Measurements from ENCODE around the gene PAX7.
"Not testable (repeated sequence)": the region's sequence is repeated elsewhere in the genome, so short reads cannot be mapped to it uniquely, and the experiment has no call there.

The PAX7 gene

DNA sequence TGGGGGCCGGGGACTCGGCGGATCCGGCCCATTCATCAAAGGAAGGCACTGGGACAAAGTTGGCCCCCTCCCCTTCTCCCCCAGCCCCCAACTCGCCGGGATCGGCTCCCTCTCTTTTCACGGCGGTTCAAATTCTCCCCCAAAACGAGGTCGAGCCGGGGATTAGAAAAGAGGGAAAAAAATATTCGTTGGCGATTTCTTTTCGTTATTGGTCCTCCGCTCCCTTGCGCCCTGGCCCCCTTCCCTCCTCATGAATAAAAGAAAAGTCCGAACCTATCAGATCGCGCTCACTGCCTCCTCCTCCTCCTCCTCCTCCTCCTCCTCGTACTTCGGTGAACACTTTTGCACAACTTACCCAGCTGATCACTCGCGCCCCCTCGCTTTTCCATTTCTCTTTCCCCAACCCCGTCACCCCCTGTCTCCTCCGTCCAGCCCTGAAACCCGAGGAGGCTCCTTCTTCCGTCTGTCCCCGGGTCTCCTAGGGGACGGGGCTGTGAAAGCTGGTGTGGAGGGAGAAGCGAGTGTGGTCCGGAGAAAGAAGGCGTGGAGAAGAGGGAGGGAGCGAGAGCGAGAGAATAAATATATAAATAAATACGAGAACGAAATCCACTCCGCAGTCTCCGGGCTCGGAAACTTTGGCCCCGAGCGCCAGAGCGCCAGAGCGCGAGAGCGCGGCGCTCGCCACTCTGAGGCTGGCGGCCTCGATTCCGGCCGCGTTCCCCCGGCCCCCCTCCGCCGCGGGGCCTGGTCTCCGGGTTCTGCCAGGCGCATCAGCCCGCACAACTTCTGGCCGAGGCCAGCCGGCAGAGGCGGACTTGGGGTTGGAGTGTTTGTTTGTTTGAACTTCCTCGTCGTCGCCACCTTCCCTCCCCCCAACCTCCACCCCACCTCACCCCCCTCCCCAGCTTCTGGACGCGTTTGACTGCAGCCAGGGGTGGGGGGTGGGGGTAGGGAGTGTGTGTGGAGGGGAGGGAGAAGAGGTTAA, at the start of gene PAX7:
TSS of gene PAX7 (plus strand) at position 336 of the 985 bp plus-strand sequence. CDS start 758 bp downstream, outside the sequence.
- no peaks in the 10 kb centered on the region for H3K9me3 ChIP-seq (ENCODE audit: control insufficient read depth, insufficient read depth, low read depth, low read length)
- H3K27me3 ChIP-seq (ENCODE audit: control insufficient read depth, insufficient read depth, low read length) = peaks cover 98% of the 10 kb centered on the region
- peak within 1 kb of the TSS; percentile 65 for H3K4me3 ChIP-seq (ENCODE audit: low read depth, low read length)
- H3K36me3 ChIP-seq (ENCODE audit: control insufficient read depth, insufficient read depth, low read length) = no peaks in the 10 kb centered on the region
- H3K27ac ChIP-seq (ENCODE audit: low read depth, low read length) = no peak within 1 kb of the TSS
- peak within 1 kb of the TSS; percentile 18 for H3K9ac ChIP-seq (ENCODE audit: low read length)
- peaks cover 42% of the 10 kb centered on the region for H3K4me1 ChIP-seq (ENCODE audit: control insufficient read depth, insufficient read depth, low read length)

DNA sequence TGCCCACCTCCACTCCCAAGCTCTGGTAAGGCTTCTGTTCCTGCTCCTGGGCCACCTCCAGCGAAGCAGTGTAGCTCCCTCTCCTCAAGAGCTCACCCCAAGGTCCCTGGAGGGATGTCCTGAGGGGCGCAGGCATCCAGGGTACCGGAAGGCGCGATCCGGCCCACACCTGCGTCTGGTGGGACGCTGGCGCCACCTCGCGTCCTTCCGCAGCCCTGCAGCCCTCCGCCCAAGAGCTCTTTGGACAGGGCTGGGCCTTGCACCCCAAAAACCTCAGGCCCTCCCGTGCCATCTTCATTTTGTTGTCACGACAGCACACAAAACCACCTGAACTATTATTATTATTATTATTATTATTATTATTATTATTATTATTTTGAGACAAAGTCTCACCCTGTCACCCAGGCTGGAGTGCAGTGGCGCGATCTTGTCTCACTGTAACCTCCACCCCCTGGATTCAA, 49.2 kb upstream of the PAX7 start:
- H3K27me3 ChIP-seq (ENCODE audit: control insufficient read depth, insufficient read depth, low read length) = peaks cover 6% of the 10 kb centered on the region; the same call in 1 of the 2 replicates
- no peak overlapping the region for H3K4me3 ChIP-seq (ENCODE audit: low read depth, low read length)
- H3K4me1 ChIP-seq (ENCODE audit: control insufficient read depth, insufficient read depth, low read length) = peaks cover 5% of the 10 kb centered on the region
- no peak overlapping the region for H3K27ac ChIP-seq (ENCODE audit: low read depth, low read length)
- no peak overlapping the region for H3K9ac ChIP-seq (ENCODE audit: low read length)
- no peaks in the 10 kb centered on the region for H3K9me3 ChIP-seq (ENCODE audit: control insufficient read depth, insufficient read depth, low read depth, low read length)
- no peaks in the 10 kb centered on the region for H3K36me3 ChIP-seq (ENCODE audit: control insufficient read depth, insufficient read depth, low read length)

DNA sequence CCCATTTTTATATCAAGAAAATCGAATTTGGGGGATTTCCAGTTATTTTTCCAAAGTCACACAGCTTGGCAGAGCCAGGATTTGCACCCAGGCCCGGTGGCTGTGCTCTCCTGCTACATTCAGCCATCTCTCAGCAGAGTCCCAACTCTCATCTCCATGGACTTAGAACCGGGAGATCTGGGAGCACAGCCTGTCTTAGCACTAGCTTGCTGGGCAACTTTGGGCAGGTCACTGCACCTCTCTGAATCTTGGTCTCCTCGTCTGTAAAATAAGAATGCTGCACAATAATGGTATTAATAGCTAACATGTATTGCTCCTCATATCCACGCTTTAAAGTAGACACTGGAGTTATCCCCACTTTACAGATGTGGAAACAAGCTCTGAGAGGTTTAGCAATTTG, 47.8 kb upstream of the PAX7 start:
- H3K4me1 ChIP-seq (ENCODE audit: control insufficient read depth, insufficient read depth, low read length) = peaks cover 5% of the 10 kb centered on the region
- no peak overlapping the region for H3K9ac ChIP-seq (ENCODE audit: low read length)
- H3K27me3 ChIP-seq (ENCODE audit: control insufficient read depth, insufficient read depth, low read length) = peaks cover 6% of the 10 kb centered on the region; the same call in 1 of the 2 replicates
- H3K9me3 ChIP-seq (ENCODE audit: control insufficient read depth, insufficient read depth, low read depth, low read length) = no peaks in the 10 kb centered on the region
- no peaks in the 10 kb centered on the region for H3K36me3 ChIP-seq (ENCODE audit: control insufficient read depth, insufficient read depth, low read length)
- H3K27ac ChIP-seq (ENCODE audit: low read depth, low read length) = no peak overlapping the region
- no peak overlapping the region for H3K4me3 ChIP-seq (ENCODE audit: low read depth, low read length)

DNA sequence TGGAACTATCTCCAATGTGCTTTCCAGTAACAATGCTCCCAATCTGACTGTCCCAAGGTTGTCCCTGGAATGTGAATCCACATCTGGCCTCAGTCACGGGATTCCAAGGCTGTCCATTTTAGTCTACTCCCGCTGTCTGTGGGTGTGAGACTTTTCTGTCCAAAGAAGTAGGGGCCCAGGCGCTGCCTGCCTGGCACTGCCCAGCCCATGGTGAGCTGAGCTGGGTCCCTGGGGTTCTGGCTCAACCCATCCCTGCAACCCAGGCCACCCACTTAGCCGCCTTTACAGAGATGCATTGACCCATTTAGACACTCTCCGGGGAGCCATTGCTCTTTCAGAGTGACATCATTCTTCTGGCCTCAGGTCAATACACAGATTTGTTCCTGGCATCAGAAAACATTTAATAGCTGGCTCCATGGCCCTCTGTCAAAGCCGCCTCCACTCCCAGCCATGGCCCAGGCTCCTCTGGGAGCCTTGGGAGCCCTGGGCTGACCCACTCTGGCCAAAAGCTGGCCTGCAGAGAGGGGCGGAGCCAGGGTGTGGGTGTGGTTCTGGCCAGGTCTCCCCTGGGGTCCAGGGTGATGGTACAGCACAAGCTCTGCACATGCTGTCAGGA, 47.2 kb upstream of the PAX7 start:
- Histone ChIP-seq H3K27me3 (ENCODE audit: control insufficient read depth, insufficient read depth, low read length) (peaks cover 6% of the 10 kb centered on the region; the same call in 1 of the 2 replicates), H3K27ac (ENCODE audit: low read depth, low read length) (no peak overlapping the region), H3K4me3 (ENCODE audit: low read depth, low read length) (no peak overlapping the region), H3K4me1 (ENCODE audit: control insufficient read depth, insufficient read depth, low read length) (peaks cover 5% of the 10 kb centered on the region), H3K9me3 (ENCODE audit: control insufficient read depth, insufficient read depth, low read depth, low read length) (no peaks in the 10 kb centered on the region), H3K36me3 (ENCODE audit: control insufficient read depth, insufficient read depth, low read length) (no peaks in the 10 kb centered on the region), H3K9ac (ENCODE audit: low read length) (no peak overlapping the region)

DNA sequence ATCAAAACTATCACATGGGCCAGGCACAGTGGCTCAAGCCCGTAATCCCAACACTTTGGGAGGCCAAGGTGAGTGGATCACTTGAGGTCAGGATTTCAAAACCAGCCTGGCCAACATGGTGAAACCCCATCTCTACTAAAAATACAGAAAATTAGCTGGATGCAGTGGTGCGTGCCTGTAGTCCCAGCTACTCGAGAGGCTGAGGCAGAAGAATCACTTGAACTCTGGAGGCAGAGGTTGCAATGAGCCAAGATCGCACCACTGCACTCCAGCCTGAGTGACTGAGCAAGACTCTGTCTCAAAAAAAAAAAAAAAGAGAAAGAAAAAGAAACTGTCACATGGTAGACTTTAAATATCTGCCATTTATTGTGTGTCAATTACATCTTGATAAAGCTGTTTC, 44.6 kb upstream of the PAX7 start:
- H3K4me1 ChIP-seq (ENCODE audit: control insufficient read depth, insufficient read depth, low read length); H3K36me3 ChIP-seq (ENCODE audit: control insufficient read depth, insufficient read depth, low read length); H3K4me3 ChIP-seq (ENCODE audit: low read depth, low read length); H3K9me3 ChIP-seq (ENCODE audit: control insufficient read depth, insufficient read depth, low read depth, low read length); H3K9ac ChIP-seq (ENCODE audit: low read length); H3K27me3 ChIP-seq (ENCODE audit: control insufficient read depth, insufficient read depth, low read length); H3K27ac ChIP-seq (ENCODE audit: low read depth, low read length): not testable (repeated sequence)

DNA sequence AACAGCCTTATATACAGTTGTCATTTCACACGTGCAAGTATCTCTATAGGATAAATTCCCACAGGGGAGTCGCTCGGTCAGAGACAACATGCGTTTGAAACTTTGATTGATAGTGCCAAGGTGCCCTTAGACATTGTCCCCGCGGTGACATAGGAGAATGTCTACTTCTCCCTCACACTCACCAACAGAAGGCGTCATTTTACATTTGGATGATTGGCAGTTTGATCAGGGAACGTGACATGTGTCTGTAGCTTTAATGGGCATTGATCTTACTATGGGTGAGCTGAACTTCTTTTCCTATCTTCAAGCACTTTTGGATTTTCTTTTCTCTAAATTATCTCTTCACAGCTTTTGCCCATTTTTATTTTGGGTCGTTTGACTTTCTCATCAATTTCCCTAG, 42.6 kb upstream of the PAX7 start:
- Histone ChIP-seq H3K27ac (ENCODE audit: low read depth, low read length) (no peak overlapping the region), H3K4me1 (ENCODE audit: control insufficient read depth, insufficient read depth, low read length) (peaks cover 5% of the 10 kb centered on the region), H3K9ac (ENCODE audit: low read length) (no peak overlapping the region), H3K36me3 (ENCODE audit: control insufficient read depth, insufficient read depth, low read length) (no peaks in the 10 kb centered on the region), H3K4me3 (ENCODE audit: low read depth, low read length) (no peak overlapping the region), H3K9me3 (ENCODE audit: control insufficient read depth, insufficient read depth, low read depth, low read length) (no peaks in the 10 kb centered on the region), H3K27me3 (ENCODE audit: control insufficient read depth, insufficient read depth, low read length) (no peaks in the 10 kb centered on the region; the same call in 1 of the 2 replicates)

DNA sequence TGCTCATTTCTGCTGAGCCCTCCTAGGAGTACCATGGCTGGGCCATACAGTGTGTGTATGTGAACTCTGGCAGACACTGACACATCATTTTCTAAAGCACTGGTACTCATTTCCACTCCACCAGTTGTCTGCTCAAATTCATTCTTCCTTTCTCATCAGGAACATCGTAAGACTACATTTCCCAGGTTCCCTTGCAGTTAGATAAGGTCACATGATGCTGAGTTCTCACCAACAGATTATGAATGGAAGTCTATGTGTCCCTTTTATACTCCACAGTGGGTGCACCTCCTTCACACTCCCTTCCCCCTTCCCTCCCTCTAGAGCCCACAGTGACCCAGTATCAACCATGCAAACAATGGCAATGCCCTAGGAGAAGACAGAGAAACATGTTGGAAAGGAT, 38.3 kb upstream of the PAX7 start:
- H3K27ac ChIP-seq (ENCODE audit: low read depth, low read length) = no peak overlapping the region
- no peak overlapping the region for H3K9ac ChIP-seq (ENCODE audit: low read length)
- H3K9me3 ChIP-seq (ENCODE audit: control insufficient read depth, insufficient read depth, low read depth, low read length) = no peaks in the 10 kb centered on the region
- no peaks in the 10 kb centered on the region for H3K36me3 ChIP-seq (ENCODE audit: control insufficient read depth, insufficient read depth, low read length)
- H3K27me3 ChIP-seq (ENCODE audit: control insufficient read depth, insufficient read depth, low read length) = peaks cover 14% of the 10 kb centered on the region
- no peak overlapping the region for H3K4me3 ChIP-seq (ENCODE audit: low read depth, low read length)
- no peaks in the 10 kb centered on the region for H3K4me1 ChIP-seq (ENCODE audit: control insufficient read depth, insufficient read depth, low read length)

DNA sequence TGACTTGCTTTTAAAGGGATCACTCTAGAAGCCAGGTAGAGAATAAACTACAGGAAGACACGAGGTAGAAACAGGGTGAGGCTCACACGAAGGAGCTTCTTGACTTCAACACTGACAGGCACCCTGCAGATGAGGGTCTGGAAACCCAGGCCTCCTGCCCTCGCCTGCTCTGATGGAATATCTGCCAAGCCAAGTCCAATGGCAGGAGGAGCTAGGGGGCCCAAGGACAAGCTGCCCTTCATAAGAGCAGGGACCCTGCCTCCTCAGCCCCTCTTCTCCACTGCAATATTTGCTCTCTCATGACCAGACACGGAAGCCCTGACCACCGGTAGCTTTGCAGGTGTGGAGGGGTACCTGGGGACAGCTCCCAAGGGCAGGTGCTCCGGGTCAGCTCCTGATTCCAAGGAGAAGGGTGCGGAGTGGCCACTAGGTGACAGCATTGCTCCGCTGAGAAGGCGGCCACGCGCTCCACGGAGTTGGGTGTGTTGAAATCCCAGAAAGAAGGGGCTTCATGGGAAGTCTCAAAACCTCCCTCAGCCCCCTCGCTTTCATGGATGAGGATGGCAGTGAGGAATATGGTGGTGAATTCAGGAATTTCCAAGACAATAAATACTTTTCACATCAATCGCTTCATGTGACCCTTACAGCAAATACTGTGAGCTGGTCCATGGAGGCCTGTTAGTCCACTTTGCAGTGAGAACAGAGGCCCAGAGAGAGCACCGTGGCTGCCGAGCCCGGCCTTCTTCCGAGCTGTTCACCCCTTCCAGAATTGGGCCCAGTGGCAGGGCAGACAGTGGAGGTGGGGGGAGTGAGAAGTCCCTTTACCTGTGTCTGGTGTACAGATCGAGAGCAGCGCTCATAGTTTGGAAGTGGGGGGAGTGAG, 33.2 kb upstream of the PAX7 start:
- peaks cover 29% of the 10 kb centered on the region for H3K27me3 ChIP-seq (ENCODE audit: control insufficient read depth, insufficient read depth, low read length)
- no peak overlapping the region for H3K27ac ChIP-seq (ENCODE audit: low read depth, low read length)
- no peaks in the 10 kb centered on the region; the same call in 1 of the 2 replicates for H3K4me1 ChIP-seq (ENCODE audit: control insufficient read depth, insufficient read depth, low read length)
- H3K9me3 ChIP-seq (ENCODE audit: control insufficient read depth, insufficient read depth, low read depth, low read length) = no peaks in the 10 kb centered on the region
- no peaks in the 10 kb centered on the region for H3K36me3 ChIP-seq (ENCODE audit: control insufficient read depth, insufficient read depth, low read length)
- no peak overlapping the region for H3K9ac ChIP-seq (ENCODE audit: low read length)
- no peak overlapping the region for H3K4me3 ChIP-seq (ENCODE audit: low read depth, low read length)

DNA sequence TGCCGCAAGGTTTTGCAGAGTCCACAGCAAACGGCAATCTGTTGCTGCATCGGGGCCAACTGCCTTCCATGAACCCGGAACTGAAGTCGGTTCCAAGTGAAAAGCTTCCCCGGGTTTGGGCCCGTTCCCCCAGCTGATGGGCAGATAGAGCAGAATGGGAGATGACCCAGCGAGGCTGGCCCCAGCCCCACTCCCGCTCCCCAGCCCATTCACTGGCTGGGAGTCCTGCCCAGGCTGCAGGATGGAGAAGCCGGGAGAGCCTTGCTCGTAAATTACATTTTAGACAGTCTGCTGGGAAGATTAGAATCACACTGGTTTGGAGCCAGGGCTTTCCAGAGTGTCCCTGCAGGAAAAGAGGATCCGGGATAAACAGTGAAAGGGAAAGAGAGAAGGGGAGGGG, 31.6 kb upstream of the PAX7 start:
- H3K9me3 ChIP-seq (ENCODE audit: control insufficient read depth, insufficient read depth, low read depth, low read length) = no peaks in the 10 kb centered on the region
- H3K27ac ChIP-seq (ENCODE audit: low read depth, low read length) = no peak overlapping the region
- no peak overlapping the region for H3K4me3 ChIP-seq (ENCODE audit: low read depth, low read length)
- peaks cover 27% of the 10 kb centered on the region for H3K27me3 ChIP-seq (ENCODE audit: control insufficient read depth, insufficient read depth, low read length)
- no peak overlapping the region for H3K9ac ChIP-seq (ENCODE audit: low read length)
- no peaks in the 10 kb centered on the region for H3K36me3 ChIP-seq (ENCODE audit: control insufficient read depth, insufficient read depth, low read length)
- H3K4me1 ChIP-seq (ENCODE audit: control insufficient read depth, insufficient read depth, low read length) = peaks cover 9% of the 10 kb centered on the region

DNA sequence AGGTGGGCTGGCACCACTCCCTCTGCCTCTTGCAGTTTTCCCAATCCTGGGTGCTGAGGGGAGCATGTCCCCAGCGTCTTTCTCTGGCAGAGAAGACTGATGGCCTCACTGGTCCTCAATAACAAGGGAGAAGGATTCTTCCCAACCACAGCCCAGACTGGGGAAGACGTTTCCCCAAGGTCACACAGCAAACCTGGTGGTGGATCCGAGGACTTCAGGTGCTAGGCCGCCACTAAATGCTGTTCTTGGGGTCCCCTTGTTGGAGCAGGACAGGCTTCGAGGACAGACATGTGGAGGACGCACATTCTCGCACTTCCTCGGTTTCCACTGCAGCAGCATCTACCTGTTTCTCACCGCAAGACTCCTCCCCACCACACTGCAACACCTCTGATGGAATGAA, 30.9 kb upstream of the PAX7 start:
- H3K27ac ChIP-seq (ENCODE audit: low read depth, low read length) = no peak overlapping the region

More for the DNA sequence above, 30.9 kb upstream of the PAX7 start:
- Histone ChIP-seq H3K9me3 (ENCODE audit: control insufficient read depth, insufficient read depth, low read depth, low read length) (no peaks in the 10 kb centered on the region), H3K9ac (ENCODE audit: low read length) (no peak overlapping the region), H3K36me3 (ENCODE audit: control insufficient read depth, insufficient read depth, low read length) (no peaks in the 10 kb centered on the region), H3K27me3 (ENCODE audit: control insufficient read depth, insufficient read depth, low read length) (peaks cover 21% of the 10 kb centered on the region; the same call in 1 of the 2 replicates), H3K4me1 (ENCODE audit: control insufficient read depth, insufficient read depth, low read length) (peaks cover 9% of the 10 kb centered on the region), H3K4me3 (ENCODE audit: low read depth, low read length) (no peak overlapping the region)

Measured in HUES6 (cell line).